ENCODE measurements around the gene CPNE7.
"Not testable (repeated sequence)": the region's sequence is repeated elsewhere in the genome, so short reads cannot be mapped to it uniquely, and the experiment has no call there.

The CPNE7 gene

DNA sequence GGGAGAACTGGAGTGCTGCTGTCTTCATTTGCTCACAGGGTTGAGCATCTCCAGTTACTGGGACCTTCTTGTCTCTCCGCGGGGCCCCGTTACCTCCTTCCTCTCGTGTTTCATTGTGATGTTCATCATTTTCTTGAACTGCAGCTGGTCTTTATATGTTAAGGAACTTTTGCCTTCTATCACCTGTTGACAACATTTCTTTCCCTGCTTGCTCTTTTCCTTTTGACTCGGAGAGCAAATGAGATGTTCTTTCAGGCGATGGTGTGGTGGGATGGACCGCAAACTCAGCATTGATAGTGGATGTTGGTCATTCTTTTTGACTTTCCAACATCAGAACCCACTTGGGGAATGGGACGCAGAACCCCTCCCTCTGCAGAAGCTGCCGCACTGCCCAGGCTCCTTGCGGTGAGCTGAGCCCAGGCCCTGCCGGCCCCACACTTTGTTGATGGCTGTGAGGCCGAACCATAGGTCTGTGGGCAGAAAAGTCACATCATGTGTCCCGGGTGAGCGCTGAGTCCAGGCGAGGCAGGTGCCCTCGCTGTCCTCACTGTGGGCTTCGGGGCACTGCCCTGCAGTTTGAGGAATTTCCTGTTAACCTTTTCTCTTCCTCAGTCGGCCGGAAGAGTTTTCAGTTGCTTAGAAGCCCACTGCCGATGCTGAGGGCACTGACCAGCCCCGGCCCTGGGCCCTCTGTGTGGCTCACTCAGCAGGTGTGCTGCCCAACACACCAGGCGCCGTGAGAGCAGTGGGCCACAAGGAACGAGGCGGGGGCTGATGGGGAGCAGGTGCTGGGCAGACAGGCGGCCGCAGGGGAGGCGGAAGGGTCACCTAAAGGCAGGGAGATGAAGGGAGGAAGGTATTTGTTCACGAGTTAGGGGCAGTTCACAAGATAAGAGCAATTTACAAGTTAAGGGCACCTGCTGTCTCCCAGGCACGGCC, 7.6 kb upstream of the CPNE7 start:
- peaks cover 14% of the 10 kb centered on the region; the same call in 1 of the 2 replicates for H3K36me3 ChIP-seq (ENCODE audit: insufficient read depth, low read length)
- no peak overlapping the region for H3K27ac ChIP-seq (ENCODE audit: low read depth, low read length)
- H3K79me2 ChIP-seq (ENCODE audit: control insufficient read depth, insufficient read depth, low read length, unreplicated experiment): peaks cover 11% of the 10 kb centered on the region
- H3K27me3 ChIP-seq (ENCODE audit: insufficient read depth, low read length): no peaks in the 10 kb centered on the region
- no peak overlapping the region for H3K4me3 ChIP-seq (ENCODE audit: low read depth, low read length)
- peaks cover 31% of the 10 kb centered on the region for H3K4me1 ChIP-seq (ENCODE audit: control insufficient read depth, insufficient read depth, low read length, unreplicated experiment)
- H2AFZ ChIP-seq (ENCODE audit: low read length, unreplicated experiment): no peak overlapping the region

- Histone ChIP-seq H3K36me3 (ENCODE audit: insufficient read depth, low read length) (no peaks in the 10 kb centered on the region), H2AFZ (ENCODE audit: low read length, unreplicated experiment) (no peak overlapping the region), H3K4me1 (ENCODE audit: control insufficient read depth, insufficient read depth, low read length, unreplicated experiment) (peaks cover 21% of the 10 kb centered on the region), H3K27ac (ENCODE audit: low read depth, low read length) (no peak overlapping the region), H3K4me3 (ENCODE audit: low read depth, low read length) (no peak overlapping the region), H3K79me2 (ENCODE audit: control insufficient read depth, insufficient read depth, low read length, unreplicated experiment) (no peaks in the 10 kb centered on the region), H3K27me3 (ENCODE audit: insufficient read depth, low read length) (no peaks in the 10 kb centered on the region)
These were observed 5.8 kb upstream of the CPNE7 start for GRCh38 chr16:89569506-89570341.

GRCh38 chr16:89570342-89570923, 5.1 kb upstream of the CPNE7 start:
- Histone ChIP-seq H2AFZ (ENCODE audit: low read length, unreplicated experiment) (no peak overlapping the region), H3K27ac (ENCODE audit: low read depth, low read length) (no peak overlapping the region), H3K36me3 (ENCODE audit: insufficient read depth, low read length) (no peaks in the 10 kb centered on the region), H3K27me3 (ENCODE audit: insufficient read depth, low read length) (no peaks in the 10 kb centered on the region), H3K4me3 (ENCODE audit: low read depth, low read length) (no peak overlapping the region), H3K4me1 (ENCODE audit: control insufficient read depth, insufficient read depth, low read length, unreplicated experiment) (peaks cover 14% of the 10 kb centered on the region), H3K79me2 (ENCODE audit: control insufficient read depth, insufficient read depth, low read length, unreplicated experiment) (peaks cover 5% of the 10 kb centered on the region)

DNA sequence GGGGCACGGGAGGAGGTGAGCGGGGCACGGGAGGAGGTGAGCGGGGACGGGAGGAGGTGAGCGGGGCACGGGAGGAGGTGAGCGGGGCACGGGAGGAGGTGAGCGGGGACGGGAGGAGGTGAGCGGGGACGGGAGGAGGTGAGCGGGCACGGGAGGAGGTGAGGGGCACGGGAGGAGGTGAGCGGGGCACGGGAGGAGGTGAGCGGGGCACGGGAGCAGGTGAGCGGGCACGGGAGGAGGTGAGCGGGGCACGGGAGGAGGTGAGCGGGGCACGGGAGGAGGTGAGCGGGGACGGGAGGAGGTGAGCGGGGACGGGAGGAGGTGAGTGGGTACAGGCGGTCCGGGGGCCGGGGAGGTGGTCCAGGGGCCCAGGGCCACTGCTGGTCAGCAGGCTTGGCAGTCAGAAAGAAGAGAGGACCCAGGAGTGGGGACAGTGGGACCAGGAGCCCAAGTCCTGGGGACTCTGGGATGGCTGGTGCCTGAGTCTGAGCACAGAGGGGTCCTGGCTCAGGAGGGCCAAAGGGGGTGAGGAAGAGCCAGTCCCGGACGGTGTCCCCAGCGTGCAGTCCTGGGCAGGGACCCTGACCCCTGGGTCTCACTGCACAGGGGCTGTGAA, 4.5 kb upstream of the CPNE7 start:
- H3K79me2 ChIP-seq (ENCODE audit: control insufficient read depth, insufficient read depth, low read length, unreplicated experiment): peaks cover 10% of the 10 kb centered on the region
- not testable (repeated sequence) for H3K27ac ChIP-seq (ENCODE audit: low read depth, low read length); H3K4me1 ChIP-seq (ENCODE audit: control insufficient read depth, insufficient read depth, low read length, unreplicated experiment); H3K4me3 ChIP-seq (ENCODE audit: low read depth, low read length); H2AFZ ChIP-seq (ENCODE audit: low read length, unreplicated experiment); H3K27me3 ChIP-seq (ENCODE audit: insufficient read depth, low read length); H3K36me3 ChIP-seq (ENCODE audit: insufficient read depth, low read length)

DNA sequence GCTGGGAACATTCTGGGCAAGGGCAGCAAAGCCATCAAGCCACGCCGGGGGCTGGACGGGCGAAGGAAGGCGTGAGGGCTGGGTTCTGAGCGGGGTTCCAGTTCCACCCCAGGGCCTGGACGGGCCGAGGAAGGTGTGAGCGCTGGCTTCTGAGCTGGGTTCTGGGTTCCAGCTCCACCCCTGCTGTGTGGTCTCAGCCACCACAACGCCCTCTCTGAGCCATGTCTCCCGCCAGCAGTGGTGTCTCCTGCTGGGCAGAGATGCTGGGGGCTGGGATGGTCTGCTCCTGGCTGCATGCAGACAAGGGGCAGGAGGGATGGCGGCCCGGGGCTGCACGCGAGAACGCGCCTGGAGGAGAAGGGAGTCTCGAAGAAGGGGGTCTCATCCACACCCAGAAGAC, 3.9 kb upstream of the CPNE7 start:
- no peak overlapping the region for H3K4me3 ChIP-seq (ENCODE audit: low read depth, low read length)
- no peaks in the 10 kb centered on the region for H3K27me3 ChIP-seq (ENCODE audit: insufficient read depth, low read length)
- H2AFZ ChIP-seq (ENCODE audit: low read length, unreplicated experiment): no peak overlapping the region
- H3K36me3 ChIP-seq (ENCODE audit: insufficient read depth, low read length): no peaks in the 10 kb centered on the region
- H3K27ac ChIP-seq (ENCODE audit: low read depth, low read length): no peak overlapping the region
- peaks cover 10% of the 10 kb centered on the region for H3K4me1 ChIP-seq (ENCODE audit: control insufficient read depth, insufficient read depth, low read length, unreplicated experiment)
- H3K79me2 ChIP-seq (ENCODE audit: control insufficient read depth, insufficient read depth, low read length, unreplicated experiment): peaks cover 16% of the 10 kb centered on the region

GRCh38 chr16:89572073-89572484, 3.5 kb upstream of the CPNE7 start:
- no peak overlapping the region for H3K4me3 ChIP-seq (ENCODE audit: low read depth, low read length)
- H3K27me3 ChIP-seq (ENCODE audit: insufficient read depth, low read length): no peaks in the 10 kb centered on the region
- H3K36me3 ChIP-seq (ENCODE audit: insufficient read depth, low read length): no peaks in the 10 kb centered on the region
- no peak overlapping the region for H2AFZ ChIP-seq (ENCODE audit: low read length, unreplicated experiment)
- H3K4me1 ChIP-seq (ENCODE audit: control insufficient read depth, insufficient read depth, low read length, unreplicated experiment): peaks cover 14% of the 10 kb centered on the region
- H3K79me2 ChIP-seq (ENCODE audit: control insufficient read depth, insufficient read depth, low read length, unreplicated experiment): peaks cover 20% of the 10 kb centered on the region
- no peak overlapping the region for H3K27ac ChIP-seq (ENCODE audit: low read depth, low read length)

DNA sequence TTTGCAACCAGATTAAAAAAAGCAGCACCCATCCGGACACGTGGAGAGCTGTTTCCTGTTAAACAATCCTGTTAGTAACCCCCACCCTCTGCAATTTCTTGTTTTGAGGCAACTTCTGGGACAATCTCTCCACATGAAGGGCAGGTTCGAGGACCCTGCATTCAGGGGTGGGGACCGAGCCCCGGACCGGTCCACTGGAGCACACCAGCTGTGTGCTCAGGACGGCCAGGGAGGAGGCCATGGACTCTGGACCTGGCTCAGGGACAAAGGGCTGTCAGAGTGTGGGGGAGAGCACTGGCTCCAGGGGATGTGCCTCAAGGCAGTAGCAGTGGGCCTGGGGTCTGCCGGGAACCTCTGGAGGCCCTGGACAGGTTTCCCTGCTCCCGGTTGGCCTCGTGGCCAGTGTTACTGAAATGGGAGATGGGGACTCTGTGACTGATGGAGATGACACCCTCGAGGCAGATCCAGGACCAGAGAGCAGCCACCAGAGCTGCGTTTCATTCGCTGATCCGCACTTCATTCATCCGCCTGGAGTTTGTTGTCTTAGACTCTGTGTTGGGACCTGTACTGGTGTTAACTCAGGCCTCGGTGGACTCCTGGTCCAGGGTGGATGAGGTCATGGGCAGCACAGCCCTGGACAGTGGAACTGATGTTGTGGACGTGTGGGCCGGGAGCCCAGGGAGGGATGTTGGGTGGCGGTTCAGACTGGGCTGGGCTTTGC, 2.9 kb upstream of the CPNE7 start:
- H3K27ac ChIP-seq (ENCODE audit: low read depth, low read length): no peak overlapping the region
- H3K27me3 ChIP-seq (ENCODE audit: insufficient read depth, low read length): no peaks in the 10 kb centered on the region
- peaks cover 20% of the 10 kb centered on the region for H3K4me1 ChIP-seq (ENCODE audit: control insufficient read depth, insufficient read depth, low read length, unreplicated experiment)
- H3K4me3 ChIP-seq (ENCODE audit: low read depth, low read length): no peak overlapping the region
- H2AFZ ChIP-seq (ENCODE audit: low read length, unreplicated experiment): no peak overlapping the region
- H3K79me2 ChIP-seq (ENCODE audit: control insufficient read depth, insufficient read depth, low read length, unreplicated experiment): peaks cover 25% of the 10 kb centered on the region
- H3K36me3 ChIP-seq (ENCODE audit: insufficient read depth, low read length): no peaks in the 10 kb centered on the region; the same call in 1 of the 2 replicates

GRCh38 chr16:89573826-89574680, 1.5 kb upstream of the CPNE7 start:
- Histone ChIP-seq H3K27me3 (ENCODE audit: insufficient read depth, low read length) (no peaks in the 10 kb centered on the region), H3K27ac (ENCODE audit: low read depth, low read length) (peak overlapping the region; percentile 77; the same call in 1 of the 2 replicates), H3K79me2 (ENCODE audit: control insufficient read depth, insufficient read depth, low read length, unreplicated experiment) (peaks cover 25% of the 10 kb centered on the region), H2AFZ (ENCODE audit: low read length, unreplicated experiment) (peak overlapping the region; percentile 64), H3K4me1 (ENCODE audit: control insufficient read depth, insufficient read depth, low read length, unreplicated experiment) (peaks cover 20% of the 10 kb centered on the region), H3K4me3 (ENCODE audit: low read depth, low read length) (peak overlapping the region; percentile 96), H3K36me3 (ENCODE audit: insufficient read depth, low read length) (peaks cover under 1% of the 10 kb centered on the region; the same call in 1 of the 2 replicates)

- Histone ChIP-seq H3K27me3 (ENCODE audit: insufficient read depth, low read length) (no peaks in the 10 kb centered on the region), H3K79me2 (ENCODE audit: control insufficient read depth, insufficient read depth, low read length, unreplicated experiment) (peaks cover 25% of the 10 kb centered on the region), H3K4me1 (ENCODE audit: control insufficient read depth, insufficient read depth, low read length, unreplicated experiment) (peaks cover 20% of the 10 kb centered on the region), H3K27ac (ENCODE audit: low read depth, low read length) (peak overlapping the region; percentile 77), H2AFZ (ENCODE audit: low read length, unreplicated experiment) (peak overlapping the region; percentile 99), H3K4me3 (ENCODE audit: low read depth, low read length) (peak overlapping the region; percentile 96), H3K36me3 (ENCODE audit: insufficient read depth, low read length) (peaks cover 8% of the 10 kb centered on the region; the same call in 1 of the 2 replicates)
These were observed 794 bp upstream of the CPNE7 start for GRCh38 chr16:89574681-89575246.

Measured in ACC112 (cell line).